Retinal pigment epithelial cell (primary cell): ENCODE measurements around the gene SMIM3.
"Not testable (repeated sequence)": the region's sequence is repeated elsewhere in the genome, so short reads cannot be mapped to it uniquely, and the experiment has no call there.

ENCODE experiments used
- DNase-seq: peaks from one replicate; pipeline ENCODE4 v3.0.0-alpha.2; 2010; ENCODE audit warnings: low read depth
- H3K4me3 ChIP-seq: 2 replicates; pipeline ENCODE4 v1.5.1; 2011; ENCODE audit warnings: mild to moderate bottlenecking, low read length, control low read depth, moderate library complexity
- CTCF ChIP-seq: conservative IDR thresholded peaks from 2 replicates; pipeline ENCODE4 v1.5.1; 2011; ENCODE audit warnings: low read depth, low read length, control low read depth, inconsistent platforms

Gene SMIM3

GRCh38 chr5:150778517-150779396, at the start of gene SMIM3:
Gene SMIM3 (plus strand): TSS chr5:150778757. CDS start chr5:150795441, 16,684 bp downstream.
- H3K4me3 ChIP-seq, result peak within 1 kb of the TSS; percentile 83
- TF ChIP-seq CTCF, result peak; percentile 59
- no peak for DNase-seq

DNA sequence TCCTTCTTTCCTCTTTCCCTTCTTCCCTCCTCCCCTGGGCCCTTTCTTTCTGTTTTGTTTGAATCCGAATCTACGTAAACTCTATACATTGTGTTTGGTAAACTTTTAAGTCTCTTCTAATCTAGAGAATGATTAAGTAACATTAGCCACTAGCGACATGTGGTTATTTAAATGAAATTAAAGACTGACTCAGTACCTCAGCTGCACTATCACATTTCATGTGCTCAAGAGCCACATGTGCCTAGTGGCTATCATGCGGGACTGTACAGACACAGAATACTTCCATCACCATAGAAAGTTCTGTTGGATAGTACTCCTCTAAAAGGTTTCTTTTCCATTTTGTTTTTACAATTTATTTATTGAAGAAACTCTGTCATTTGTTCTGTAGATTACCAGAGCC, 48.7 kb upstream of the SMIM3 start:
- H3K4me3 ChIP-seq, result no peak overlapping the region

GRCh38 chr5:150731669-150732242, 46.8 kb upstream of the SMIM3 start:
- H3K4me3 ChIP-seq, result no peak overlapping the region
- no peak for TF ChIP-seq CTCF
- DNase-seq, result no peak

More for the DNA sequence above, 48.7 kb upstream of the SMIM3 start:
- TF ChIP-seq CTCF, result no peak
- no peak for DNase-seq

DNA sequence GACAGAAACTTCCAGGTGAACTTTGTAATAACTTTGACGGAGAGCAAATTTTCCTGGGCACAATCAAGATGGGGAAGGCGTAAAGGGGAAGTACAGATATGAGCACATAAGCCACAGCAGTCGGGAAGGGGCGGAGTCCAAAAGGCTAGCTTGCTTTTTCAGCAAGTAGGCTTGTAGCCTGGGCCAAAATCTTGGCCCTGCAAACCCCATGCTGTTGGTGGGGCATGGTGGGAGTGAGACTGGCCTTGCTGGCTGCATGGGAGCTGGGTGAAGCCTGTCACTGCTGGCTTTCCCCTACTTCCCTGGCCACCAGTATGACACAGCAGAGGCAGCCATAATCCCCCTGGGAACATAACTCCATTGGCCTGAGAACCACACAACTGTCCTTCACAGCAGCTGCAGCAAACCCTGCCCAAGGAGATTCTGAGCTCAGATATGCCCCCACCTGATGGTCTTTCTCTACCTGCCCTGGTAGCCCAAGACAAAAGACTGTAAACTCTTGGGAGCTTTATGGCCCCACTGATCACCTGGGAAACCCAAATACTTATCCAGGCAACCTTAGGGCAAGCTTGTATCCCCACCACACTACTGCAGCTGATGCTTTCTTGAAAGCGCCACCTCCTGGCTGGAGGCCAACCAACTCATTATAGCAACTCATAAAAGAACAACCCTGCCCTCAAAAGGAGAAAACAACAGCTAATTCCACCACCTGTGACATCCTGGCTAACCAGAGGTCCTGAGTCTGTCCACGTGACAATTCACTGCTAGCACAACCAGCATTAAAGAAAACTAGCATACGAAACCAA, 43.8 kb upstream of the SMIM3 start:
- no peak overlapping the region for H3K4me3 ChIP-seq
- DNase-seq, result no peak
- no peak for TF ChIP-seq CTCF

GRCh38 chr5:150738862-150739261, 39.7 kb upstream of the SMIM3 start:
- no peak overlapping the region for H3K4me3 ChIP-seq
- TF ChIP-seq CTCF, result no peak

GRCh38 chr5:150740992-150741391, 37.6 kb upstream of the SMIM3 start:
- H3K4me3 ChIP-seq, result no peak overlapping the region
- DNase-seq, result no peak
- TF ChIP-seq CTCF, result no peak

More at GRCh38 chr5:150738862-150739261, 39.7 kb upstream of the SMIM3 start:
- no peak for DNase-seq

DNA sequence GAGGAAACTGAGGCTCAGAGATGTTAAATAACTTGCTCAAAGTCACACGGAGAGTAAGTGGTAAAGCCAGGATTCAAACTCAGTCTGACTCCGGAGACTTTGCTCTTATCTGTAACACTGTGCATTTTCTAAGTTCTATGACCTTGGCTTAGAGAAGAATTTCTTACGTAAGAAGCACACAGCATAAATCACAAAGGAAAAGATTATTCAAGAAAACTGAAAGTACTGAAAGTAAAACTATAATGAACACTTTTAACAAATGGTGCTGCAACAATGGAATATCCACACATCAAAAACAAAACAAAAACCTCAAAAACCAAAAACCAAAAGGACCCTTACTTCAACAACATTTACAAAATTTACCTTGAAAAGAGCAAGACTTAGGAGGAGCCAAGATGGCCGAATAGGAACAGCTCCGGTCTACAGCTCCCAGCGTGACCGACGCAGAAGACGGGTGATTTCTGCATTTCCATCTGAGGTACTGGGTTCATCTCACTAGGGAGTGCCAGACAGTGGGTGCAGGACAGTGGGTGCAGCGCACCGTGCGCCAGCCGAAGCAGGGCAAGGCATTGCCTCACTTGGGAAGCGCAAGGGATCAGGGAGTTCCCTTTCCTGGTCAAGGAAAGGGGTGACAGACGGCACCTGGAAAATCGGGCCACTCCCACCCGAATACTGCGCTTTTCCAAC, 36.0 kb upstream of the SMIM3 start:
- not testable (repeated sequence) for DNase-seq, H3K4me3 ChIP-seq

DNA sequence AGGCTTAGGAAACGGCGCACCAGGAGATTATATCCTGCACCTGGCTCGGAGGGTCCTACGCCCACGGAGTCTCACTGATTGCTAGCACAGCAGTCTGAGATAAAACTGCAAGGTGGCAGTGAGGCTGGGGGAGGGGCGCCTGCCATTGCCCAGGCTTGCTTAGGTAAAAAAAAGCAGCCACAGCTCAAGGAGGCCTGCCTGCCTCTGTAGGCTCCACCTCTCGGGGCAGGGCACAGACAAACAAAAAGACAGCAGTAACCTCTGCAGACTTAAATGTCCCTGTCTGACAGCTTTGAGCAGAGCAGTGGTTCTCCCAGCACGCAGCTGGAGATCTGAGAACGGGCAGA, 35.4 kb upstream of the SMIM3 start:
- not testable (repeated sequence) for DNase-seq, H3K4me3 ChIP-seq
